GM12801 (cell line): ENCODE results near the gene APLF.

ENCODE experiments used
- CTCF ChIP-seq: IDR thresholded peaks from one replicate; pipeline ENCODE4 v1.5.1; 2011; ENCODE audit warnings: control low read depth; ENCODE audit not compliant: insufficient read length; ENCODE audit errors: extremely low read depth

APLF gene

GRCh38 chr2:68590702-68591101 is 123.3 kb downstream of the APLF start:
- no peak for TF ChIP-seq CTCF

- no peak for TF ChIP-seq CTCF
These were observed 123.8 kb downstream of the APLF start for GRCh38 chr2:68591225-68591624.

GRCh38 chr2:68594041-68594440 is 126.7 kb downstream of the APLF start:
- no peak for TF ChIP-seq CTCF

GRCh38 chr2:68594674-68595492 is 127.5 kb downstream of the APLF start:
- TF ChIP-seq CTCF: no peak

- TF ChIP-seq CTCF: no peak
These were observed 135.7 kb downstream of the APLF start for GRCh38 chr2:68603059-68603458.

- no peak for TF ChIP-seq CTCF
These were observed 136.7 kb downstream of the APLF start for GRCh38 chr2:68604077-68604476.

- no peak for TF ChIP-seq CTCF
These were observed 138.6 kb downstream of the APLF start for GRCh38 chr2:68605939-68606338.

GRCh38 chr2:68606759-68607158 is 139.4 kb downstream of the APLF start:
- no peak for TF ChIP-seq CTCF
